SK-N-SH treated with all-trans-retinoic acid at 6 μM for 48 hours (cell line): ENCODE data around the gene EBF3.

Source experiments
- ATAC-seq: fragments of 200-7000 bp; cut with Tn5 transposase; 3 replicates; pipeline ENCODE4 v1.9.1; 2020; ENCODE audit warnings: mild to moderate bottlenecking, moderate library complexity
- PPARA ChIP-seq: fragments of 250-450 bp; sonication (Bioruptor Pico); IDR thresholded peaks from 2 replicates; pipeline ENCODE4 v1.5.0; 2020; ENCODE audit warnings: mild to moderate bottlenecking, borderline replicate concordance
- RARB ChIP-seq: fragments of 250-450 bp; sonication (Bioruptor Pico); IDR thresholded peaks from 2 replicates; pipeline ENCODE4 v1.8.0; 2021; ENCODE audit warnings: mild to moderate bottlenecking, moderate library complexity
- ZC3H10 ChIP-seq: fragments of 250-450 bp; sonication (Bioruptor Pico); IDR thresholded peaks from 2 replicates; pipeline ENCODE4 v1.5.1; 2021; ENCODE audit warnings: mild to moderate bottlenecking, moderate library complexity
- ZFP3 ChIP-seq: fragments of 250-450 bp; sonication (Bioruptor Pico); IDR thresholded peaks from 2 replicates; pipeline ENCODE4 v1.5.0; 2020; ENCODE audit warnings: mild to moderate bottlenecking, moderate library complexity
- ZNF8 ChIP-seq: fragments of 450-650 bp; formaldehyde crosslinking; IDR thresholded peaks from 2 replicates; pipeline ENCODE4 v1.5.0; 2020; ENCODE audit warnings: mild to moderate bottlenecking, moderate library complexity
- TF ChIP-seq, protein P1 (sequence below): fragments of 250-450 bp; sonication (Bioruptor Pico); IDR thresholded peaks from 2 replicates; pipeline ENCODE4 v1.5.1; 2020; ENCODE audit warnings: low read depth, mild to moderate bottlenecking, moderate library complexity
- TF ChIP-seq, protein P2 (sequence below): fragments of 250-450 bp; sonication (Bioruptor Pico); IDR thresholded peaks from 2 replicates; pipeline ENCODE4 v1.8.0; 2021; ENCODE audit warnings: low read depth, mild to moderate bottlenecking, moderate library complexity, borderline replicate concordance
- TF ChIP-seq, protein P3 (sequence below): fragments of 250-450 bp; sonication (Bioruptor Pico); IDR thresholded peaks from 2 replicates; pipeline ENCODE4 v1.5.0; 2020; ENCODE audit warnings: mild to moderate bottlenecking, moderate library complexity
- TF ChIP-seq, protein P4 (sequence below): fragments of 250-450 bp; sonication (Bioruptor Pico); IDR thresholded peaks from 2 replicates; pipeline ENCODE4 v1.8.0; 2020; ENCODE audit warnings: mild to moderate bottlenecking, moderate library complexity, borderline replicate concordance

The EBF3 gene

DNA sequence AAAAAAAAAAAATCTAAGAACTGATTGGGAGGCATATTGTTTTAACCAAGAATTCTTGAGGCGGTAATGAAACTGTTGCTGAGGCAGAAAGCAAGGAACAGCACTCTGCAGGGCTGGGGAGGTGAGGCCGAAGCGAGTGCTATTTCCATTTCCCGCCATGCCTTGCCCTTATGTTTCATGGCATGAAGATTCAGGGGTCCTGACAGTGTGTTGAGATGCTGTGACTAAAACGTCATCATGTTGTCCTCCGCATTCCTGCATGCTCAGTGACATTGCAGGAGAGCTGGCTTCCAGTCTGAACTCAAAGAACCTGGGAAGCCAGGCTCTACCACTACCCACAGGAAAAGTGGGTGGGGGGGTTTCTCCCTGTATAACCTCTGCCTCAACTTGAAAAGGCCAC, 85.2 kb downstream of the EBF3 start (continued):
- TF ChIP-seq, protein P1, sequence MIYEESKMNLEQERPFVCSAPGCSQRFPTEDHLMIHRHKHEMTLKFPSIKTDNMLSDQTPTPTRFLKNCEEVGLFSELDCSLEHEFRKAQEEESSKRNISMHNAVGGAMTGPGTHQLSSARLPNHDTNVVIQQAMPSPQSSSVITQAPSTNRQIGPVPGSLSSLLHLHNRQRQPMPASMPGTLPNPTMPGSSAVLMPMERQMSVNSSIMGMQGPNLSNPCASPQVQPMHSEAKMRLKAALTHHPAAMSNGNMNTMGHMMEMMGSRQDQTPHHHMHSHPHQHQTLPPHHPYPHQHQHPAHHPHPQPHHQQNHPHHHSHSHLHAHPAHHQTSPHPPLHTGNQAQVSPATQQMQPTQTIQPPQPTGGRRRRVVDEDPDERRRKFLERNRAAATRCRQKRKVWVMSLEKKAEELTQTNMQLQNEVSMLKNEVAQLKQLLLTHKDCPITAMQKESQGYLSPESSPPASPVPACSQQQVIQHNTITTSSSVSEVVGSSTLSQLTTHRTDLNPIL, result no peak

DNA sequence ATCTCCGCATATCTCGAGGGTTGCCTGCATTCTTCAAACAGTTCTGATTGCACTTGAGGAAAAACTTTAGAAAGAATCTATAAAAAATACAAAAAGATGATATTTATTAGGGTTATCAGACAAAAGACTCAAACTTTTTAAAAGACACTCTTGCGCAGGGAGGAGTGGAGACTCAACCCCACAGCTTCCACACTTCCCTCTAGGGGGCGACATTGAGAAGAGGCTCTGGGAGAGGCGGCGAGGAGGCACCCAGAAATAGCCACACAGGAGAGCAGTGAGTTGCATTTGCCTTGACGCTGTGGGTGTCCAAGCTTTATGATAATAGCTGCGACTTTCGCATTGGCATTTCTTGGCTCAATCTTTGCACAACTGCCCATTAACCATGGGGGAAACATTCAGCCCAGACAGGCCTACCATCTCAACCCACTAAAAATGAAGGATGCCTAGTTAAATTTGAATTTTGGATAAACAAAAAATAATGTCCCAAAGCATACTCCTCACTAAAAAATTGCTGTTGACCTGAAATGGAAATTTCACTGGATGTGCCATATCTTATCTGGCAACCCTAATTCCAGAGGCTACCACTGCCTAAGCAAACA, 86.2 kb downstream of the EBF3 start:
- no peak for ATAC-seq
- TF ChIP-seq, protein P2, sequence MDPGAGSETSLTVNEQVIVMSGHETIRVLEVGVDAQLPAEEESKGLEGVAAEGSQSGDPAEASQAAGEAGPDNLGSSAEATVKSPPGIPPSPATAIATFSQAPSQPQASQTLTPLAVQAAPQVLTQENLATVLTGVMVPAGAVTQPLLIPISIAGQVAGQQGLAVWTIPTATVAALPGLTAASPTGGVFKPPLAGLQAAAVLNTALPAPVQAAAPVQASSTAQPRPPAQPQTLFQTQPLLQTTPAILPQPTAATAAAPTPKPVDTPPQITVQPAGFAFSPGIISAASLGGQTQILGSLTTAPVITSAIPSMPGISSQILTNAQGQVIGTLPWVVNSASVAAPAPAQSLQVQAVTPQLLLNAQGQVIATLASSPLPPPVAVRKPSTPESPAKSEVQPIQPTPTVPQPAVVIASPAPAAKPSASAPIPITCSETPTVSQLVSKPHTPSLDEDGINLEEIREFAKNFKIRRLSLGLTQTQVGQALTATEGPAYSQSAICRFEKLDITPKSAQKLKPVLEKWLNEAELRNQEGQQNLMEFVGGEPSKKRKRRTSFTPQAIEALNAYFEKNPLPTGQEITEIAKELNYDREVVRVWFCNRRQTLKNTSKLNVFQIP (CRISPR knock-in tag), result no peak
- TF ChIP-seq ZNF8 (no peak), ZFP3 (no peak), RARB (CRISPR knock-in tag) (no peak), ZC3H10 (CRISPR knock-in tag) (no peak)

DNA sequence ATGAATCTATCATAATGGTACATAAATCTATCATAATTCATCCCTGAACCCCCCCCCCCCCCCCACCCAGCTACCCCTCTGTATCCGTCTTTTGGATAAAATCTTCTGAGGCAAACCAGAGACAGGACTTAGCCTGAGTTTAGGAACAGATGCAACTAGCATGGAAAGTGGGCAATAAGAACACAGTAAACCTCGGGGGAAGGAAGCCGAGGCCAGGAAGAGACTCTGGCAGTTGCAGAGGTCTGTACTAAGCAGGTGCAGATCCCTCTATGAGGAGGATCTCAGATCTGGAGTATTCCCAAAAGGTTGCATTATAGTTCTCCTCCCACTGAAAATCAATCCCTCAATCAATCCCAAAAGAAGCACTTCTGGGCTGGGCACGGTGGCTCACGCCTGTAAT, 87.2 kb downstream of the EBF3 start:
- ATAC-seq, result no peak

DNA sequence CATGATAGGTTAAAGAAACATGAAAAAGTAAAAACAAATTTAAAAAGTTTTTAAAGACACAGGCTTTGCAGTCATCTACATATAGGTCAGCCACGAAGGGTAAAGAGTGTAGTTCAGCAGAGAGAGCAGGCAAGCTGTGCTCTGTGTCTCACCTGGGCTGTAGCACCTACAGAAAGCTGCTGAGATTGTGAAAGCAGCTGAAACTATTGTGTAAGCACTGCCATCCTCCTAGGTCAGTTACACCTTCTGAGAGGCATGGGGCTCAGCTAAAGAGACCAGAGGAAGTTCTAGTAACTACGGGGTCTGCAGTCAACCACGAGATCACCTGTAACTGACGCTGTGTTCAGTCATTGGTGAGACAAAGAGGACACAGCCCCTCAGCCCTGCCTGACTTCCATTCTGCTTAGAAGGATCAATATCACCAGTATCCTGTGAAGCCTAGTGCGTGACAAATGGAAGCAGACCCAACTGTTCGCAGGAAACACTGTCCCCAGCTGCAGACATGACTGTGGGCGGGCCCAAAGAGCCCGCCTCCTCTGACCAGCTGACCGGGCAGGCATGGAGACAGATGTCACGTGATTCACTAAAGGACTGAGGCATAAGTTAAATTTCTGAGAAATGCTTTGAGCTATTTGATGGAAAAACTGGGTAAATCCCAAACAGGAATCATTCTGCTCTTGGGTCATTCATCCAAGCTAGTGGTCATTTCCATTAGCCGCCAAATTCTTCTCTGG, 87.9 kb downstream of the EBF3 start:
- ATAC-seq, result no peak
- TF ChIP-seq, protein P1, result no peak
- TF ChIP-seq, protein P3, sequence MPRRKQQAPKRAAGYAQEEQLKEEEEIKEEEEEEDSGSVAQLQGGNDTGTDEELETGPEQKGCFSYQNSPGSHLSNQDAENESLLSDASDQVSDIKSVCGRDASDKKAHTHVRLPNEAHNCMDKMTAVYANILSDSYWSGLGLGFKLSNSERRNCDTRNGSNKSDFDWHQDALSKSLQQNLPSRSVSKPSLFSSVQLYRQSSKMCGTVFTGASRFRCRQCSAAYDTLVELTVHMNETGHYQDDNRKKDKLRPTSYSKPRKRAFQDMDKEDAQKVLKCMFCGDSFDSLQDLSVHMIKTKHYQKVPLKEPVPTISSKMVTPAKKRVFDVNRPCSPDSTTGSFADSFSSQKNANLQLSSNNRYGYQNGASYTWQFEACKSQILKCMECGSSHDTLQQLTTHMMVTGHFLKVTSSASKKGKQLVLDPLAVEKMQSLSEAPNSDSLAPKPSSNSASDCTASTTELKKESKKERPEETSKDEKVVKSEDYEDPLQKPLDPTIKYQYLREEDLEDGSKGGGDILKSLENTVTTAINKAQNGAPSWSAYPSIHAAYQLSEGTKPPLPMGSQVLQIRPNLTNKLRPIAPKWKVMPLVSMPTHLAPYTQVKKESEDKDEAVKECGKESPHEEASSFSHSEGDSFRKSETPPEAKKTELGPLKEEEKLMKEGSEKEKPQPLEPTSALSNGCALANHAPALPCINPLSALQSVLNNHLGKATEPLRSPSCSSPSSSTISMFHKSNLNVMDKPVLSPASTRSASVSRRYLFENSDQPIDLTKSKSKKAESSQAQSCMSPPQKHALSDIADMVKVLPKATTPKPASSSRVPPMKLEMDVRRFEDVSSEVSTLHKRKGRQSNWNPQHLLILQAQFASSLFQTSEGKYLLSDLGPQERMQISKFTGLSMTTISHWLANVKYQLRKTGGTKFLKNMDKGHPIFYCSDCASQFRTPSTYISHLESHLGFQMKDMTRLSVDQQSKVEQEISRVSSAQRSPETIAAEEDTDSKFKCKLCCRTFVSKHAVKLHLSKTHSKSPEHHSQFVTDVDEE (CRISPR knock-in tag), result no peak
- TF ChIP-seq, protein P4, sequence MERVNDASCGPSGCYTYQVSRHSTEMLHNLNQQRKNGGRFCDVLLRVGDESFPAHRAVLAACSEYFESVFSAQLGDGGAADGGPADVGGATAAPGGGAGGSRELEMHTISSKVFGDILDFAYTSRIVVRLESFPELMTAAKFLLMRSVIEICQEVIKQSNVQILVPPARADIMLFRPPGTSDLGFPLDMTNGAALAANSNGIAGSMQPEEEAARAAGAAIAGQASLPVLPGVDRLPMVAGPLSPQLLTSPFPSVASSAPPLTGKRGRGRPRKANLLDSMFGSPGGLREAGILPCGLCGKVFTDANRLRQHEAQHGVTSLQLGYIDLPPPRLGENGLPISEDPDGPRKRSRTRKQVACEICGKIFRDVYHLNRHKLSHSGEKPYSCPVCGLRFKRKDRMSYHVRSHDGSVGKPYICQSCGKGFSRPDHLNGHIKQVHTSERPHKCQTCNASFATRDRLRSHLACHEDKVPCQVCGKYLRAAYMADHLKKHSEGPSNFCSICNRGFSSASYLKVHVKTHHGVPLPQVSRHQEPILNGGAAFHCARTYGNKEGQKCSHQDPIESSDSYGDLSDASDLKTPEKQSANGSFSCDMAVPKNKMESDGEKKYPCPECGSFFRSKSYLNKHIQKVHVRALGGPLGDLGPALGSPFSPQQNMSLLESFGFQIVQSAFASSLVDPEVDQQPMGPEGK, result no peak
- TF ChIP-seq ZNF8 (no peak), PPARA (CRISPR knock-in tag) (no peak)
- TF ChIP-seq, protein P2 (CRISPR knock-in tag), result no peak
- TF ChIP-seq, all 23 proteins: peak for 0

More for the DNA sequence above, 87.2 kb downstream of the EBF3 start:
- TF ChIP-seq, protein P4, result no peak
- TF ChIP-seq PPARA (CRISPR knock-in tag), result no peak
- TF ChIP-seq, protein P2 (CRISPR knock-in tag), result no peak
- TF ChIP-seq, protein P3 (CRISPR knock-in tag), result no peak
